ENCODE data around the gene YY2. TPM values are rescaled to one million over a fixed set of nuclear protein-coding genes. Genes with fewer than 3 reads are reported as not detected.

YY2 gene
- total RNA-seq, 1 donor from 2014 or later = 0.30 TPM

DNA sequence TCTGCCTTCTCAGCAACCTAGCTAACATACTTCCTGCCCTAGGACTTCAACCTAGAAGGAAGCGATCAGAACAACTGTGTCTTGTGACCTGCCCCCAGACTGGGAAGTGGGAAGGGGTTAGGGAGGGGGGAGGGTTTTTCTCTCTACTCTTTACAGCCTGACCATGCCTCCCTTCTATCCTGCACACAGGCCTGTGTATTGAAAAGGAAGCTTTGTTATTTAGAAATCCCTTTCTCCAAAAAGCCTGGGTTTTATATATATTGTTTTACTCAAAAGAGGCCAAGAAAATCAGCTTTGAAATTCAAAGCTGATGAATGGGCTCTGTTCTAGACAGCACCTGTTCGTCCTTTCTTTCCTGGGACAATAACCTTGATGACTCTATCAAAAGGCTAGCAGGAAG lies 49.5 kb downstream of the YY2 start:
- H3K4me1 ChIP-seq = no peaks in the 10 kb centered on the region
- intact Hi-C loops (cut with micrococcal nuclease) = no loop called here

GRCh38 chrX:21905953-21906352 lies 50.2 kb downstream of the YY2 start:
- DNase-seq = no peak
- no peak for TF ChIP-seq CTCF (IDR thresholded peaks at IDR 0.05; ENCODE audit: borderline replicate concordance)
- Histone ChIP-seq H3K4me1 (no peaks in the 10 kb centered on the region), H3K4me3 (no peak overlapping the region), H3K9me3 (replicated peaks) (no peaks in the 10 kb centered on the region), H3K27ac (replicated peaks) (no peak overlapping the region), H3K27me3 (ENCODE audit: low read depth) (no peaks in the 10 kb centered on the region), H3K36me3 (no peaks in the 10 kb centered on the region)
- intact Hi-C loops (cut with micrococcal nuclease) = no loop called here

More for the DNA sequence above, 49.5 kb downstream of the YY2 start:
- no peaks in the 10 kb centered on the region for H3K36me3 ChIP-seq
- H3K27me3 ChIP-seq (ENCODE audit: low read depth) = no peaks in the 10 kb centered on the region
- no peaks in the 10 kb centered on the region for H3K9me3 ChIP-seq (replicated peaks)
- H3K27ac ChIP-seq (replicated peaks) = no peak overlapping the region
- DNase-seq = no peak
- H3K4me3 ChIP-seq = no peak overlapping the region
- no peak for TF ChIP-seq CTCF (IDR thresholded peaks at IDR 0.05; ENCODE audit: borderline replicate concordance)

DNA sequence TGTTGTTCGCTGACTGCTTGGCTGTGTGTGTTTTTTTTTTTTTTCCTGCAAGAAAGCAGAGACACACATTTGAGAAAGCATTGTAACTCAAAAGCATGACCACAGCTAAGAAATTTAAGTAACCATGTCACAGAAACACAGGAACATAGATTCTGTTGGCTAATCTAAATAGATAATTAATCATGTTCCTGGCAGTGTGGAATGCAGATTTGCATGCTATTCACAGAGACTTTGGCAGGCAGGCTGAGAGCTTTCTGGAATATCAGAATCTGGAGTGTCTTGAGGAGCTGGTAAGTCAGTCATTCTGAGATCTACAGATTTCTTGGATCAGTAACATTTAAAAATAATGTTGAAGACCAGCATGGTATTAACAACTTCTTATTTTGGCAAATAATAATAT lies 51.5 kb downstream of the YY2 start:
- Histone ChIP-seq H3K4me1 (no peaks in the 10 kb centered on the region), H3K9me3 (replicated peaks) (no peaks in the 10 kb centered on the region), H3K4me3 (no peak overlapping the region), H3K27me3 (ENCODE audit: low read depth) (no peaks in the 10 kb centered on the region), H3K27ac (replicated peaks) (no peak overlapping the region), H3K36me3 (no peaks in the 10 kb centered on the region)
- intact Hi-C loops (cut with micrococcal nuclease) = no loop called here
- DNase-seq = no peak
- no peak for TF ChIP-seq CTCF (IDR thresholded peaks at IDR 0.05; ENCODE audit: borderline replicate concordance)

Other genes with a start within 250 kb of the YY2 start
- gene KLHL34, start 197.7 kb upstream of the YY2 start, total RNA-seq = 4.7 TPM
- 726 TPM for gene SMPX, start 97.9 kb upstream of the YY2 start, total RNA-seq
- 9.4 TPM for gene MBTPS2, start 16.4 kb upstream of the YY2 start, total RNA-seq
- gene SMS, start 84.7 kb downstream of the YY2 start, total RNA-seq = 46.8 TPM
- gene PHEX, start 176.3 kb downstream of the YY2 start, total RNA-seq = 0.03 TPM